HEK293 (cell line): ENCODE data around the gene BCS1L.

Experiments used
- CTCF ChIP-seq: fragments of 450-650 bp; formaldehyde crosslinking; IDR thresholded peaks from 2 replicates; pipeline ENCODE4 v1.5.1; 2016; ENCODE audit warnings: missing biosample characterization, missing genetic modification characterization
- HIC1 ChIP-seq: fragments of 450-650 bp; formaldehyde crosslinking; IDR thresholded peaks from 2 replicates; pipeline ENCODE4 v1.5.1; 2016; ENCODE audit warnings: missing biosample characterization, missing genetic modification characterization

GRCh38 chr2:218631837-218632236, 27.6 kb upstream of the BCS1L start:
- TF ChIP-seq CTCF (tag by site-specific recombination) (no peak), HIC1 (tag by site-specific recombination) (no peak)
